Measurements from ENCODE around the gene USF3.

Gene USF3

DNA sequence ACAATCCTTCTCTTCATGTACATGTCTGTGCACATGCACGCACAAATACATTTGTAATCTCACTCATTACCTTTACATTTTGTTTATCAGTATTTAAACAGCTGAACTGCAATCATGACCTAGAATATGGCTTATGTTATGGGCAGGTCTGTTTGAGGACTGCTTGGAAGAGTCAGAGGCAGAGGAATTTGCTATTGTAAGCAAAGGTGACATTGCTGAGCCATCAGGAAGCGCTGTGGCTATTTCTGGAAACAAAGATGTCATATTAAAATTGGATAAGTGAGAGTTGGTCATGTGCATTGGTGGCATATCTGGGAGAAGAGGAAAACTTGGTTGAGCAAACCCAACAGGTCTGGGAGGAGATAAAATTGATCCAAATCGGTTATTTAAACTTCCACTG is 41.6 kb downstream of the USF3 start:
- no peaks in the 10 kb centered on the region for H3K79me2 ChIP-seq (ENCODE audit: insufficient read depth, low read length)
- H3K4me1 ChIP-seq (ENCODE audit: insufficient read depth, low read length, poor library complexity, severe bottlenecking), result no peaks in the 10 kb centered on the region
- TF ChIP-seq EZH2phosphoT487 (IDR thresholded peaks at IDR 0.05; ENCODE audit: borderline replicate concordance) (no peak), CTCF (conservative IDR thresholded peaks at IDR 0.05; ENCODE audit: low read length) (no peak)
- H3K9me2 ChIP-seq (replicated peaks; ENCODE audit: low read depth, low read length), result no peaks in the 10 kb centered on the region
- no peak overlapping the region for H2AFZ ChIP-seq (ENCODE audit: low read length)
- no peak overlapping the region for H3K4me3 ChIP-seq (ENCODE audit: low read length, poor library complexity, severe bottlenecking)
- no peaks in the 10 kb centered on the region for H3K27me3 ChIP-seq (ENCODE audit: insufficient read depth, low read length, poor library complexity, severe bottlenecking)
- H3K36me3 ChIP-seq (ENCODE audit: insufficient read depth, low read length), result peaks cover 18% of the 10 kb centered on the region; the same call in 1 of the 2 replicates
- no peaks in the 10 kb centered on the region for H3F3A ChIP-seq (ENCODE audit: low read depth)
- H3K4me2 ChIP-seq (ENCODE audit: low read depth, low read length, poor library complexity, severe bottlenecking), result no peak overlapping the region
- no peak overlapping the region for H3K9ac ChIP-seq (ENCODE audit: low read depth, low read length, poor library complexity, severe bottlenecking)
- H4K20me1 ChIP-seq (ENCODE audit: insufficient read depth, low read length, poor library complexity, severe bottlenecking), result no peaks in the 10 kb centered on the region
- H3K9me3 ChIP-seq (ENCODE audit: insufficient read depth, low read depth, low read length), result no peaks in the 10 kb centered on the region

DNA sequence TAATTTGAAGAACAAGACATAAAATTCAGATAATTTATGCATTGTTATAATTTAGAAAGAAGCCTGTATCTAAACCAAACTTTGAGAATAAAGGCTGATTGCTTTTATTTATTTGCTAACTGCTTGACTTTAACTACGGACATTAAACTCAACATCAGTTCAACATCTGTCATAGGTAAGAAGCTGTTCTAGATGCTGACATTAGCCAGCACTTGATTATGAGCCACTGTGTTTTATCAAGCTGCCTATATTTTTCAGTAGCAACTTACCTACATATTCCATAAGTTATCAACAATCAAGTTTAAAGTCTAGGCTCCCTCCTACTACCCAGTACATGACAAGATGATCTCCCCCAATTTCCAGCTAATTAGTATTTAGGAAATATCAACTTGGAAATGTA is 42.1 kb downstream of the USF3 start:
- Histone ChIP-seq H3K9me2 (replicated peaks; ENCODE audit: low read depth, low read length) (no peaks in the 10 kb centered on the region), H3F3A (ENCODE audit: low read depth) (no peaks in the 10 kb centered on the region), H3K4me1 (ENCODE audit: insufficient read depth, low read length, poor library complexity, severe bottlenecking) (no peaks in the 10 kb centered on the region), H3K36me3 (ENCODE audit: insufficient read depth, low read length) (peaks cover 12% of the 10 kb centered on the region; the same call in 1 of the 2 replicates), H3K4me3 (ENCODE audit: low read length, poor library complexity, severe bottlenecking) (no peak overlapping the region), H3K4me2 (ENCODE audit: low read depth, low read length, poor library complexity, severe bottlenecking) (no peak overlapping the region), H3K9ac (ENCODE audit: low read depth, low read length, poor library complexity, severe bottlenecking) (no peak overlapping the region), H2AFZ (ENCODE audit: low read length) (no peak overlapping the region), H3K9me3 (ENCODE audit: insufficient read depth, low read depth, low read length) (no peaks in the 10 kb centered on the region), H4K20me1 (ENCODE audit: insufficient read depth, low read length, poor library complexity, severe bottlenecking) (no peaks in the 10 kb centered on the region), H3K79me2 (ENCODE audit: insufficient read depth, low read length) (no peaks in the 10 kb centered on the region), H3K27me3 (ENCODE audit: insufficient read depth, low read length, poor library complexity, severe bottlenecking) (no peaks in the 10 kb centered on the region)
- TF ChIP-seq EZH2phosphoT487 (IDR thresholded peaks at IDR 0.05; ENCODE audit: borderline replicate concordance) (no peak), CTCF (conservative IDR thresholded peaks at IDR 0.05; ENCODE audit: low read length) (no peak)

DNA sequence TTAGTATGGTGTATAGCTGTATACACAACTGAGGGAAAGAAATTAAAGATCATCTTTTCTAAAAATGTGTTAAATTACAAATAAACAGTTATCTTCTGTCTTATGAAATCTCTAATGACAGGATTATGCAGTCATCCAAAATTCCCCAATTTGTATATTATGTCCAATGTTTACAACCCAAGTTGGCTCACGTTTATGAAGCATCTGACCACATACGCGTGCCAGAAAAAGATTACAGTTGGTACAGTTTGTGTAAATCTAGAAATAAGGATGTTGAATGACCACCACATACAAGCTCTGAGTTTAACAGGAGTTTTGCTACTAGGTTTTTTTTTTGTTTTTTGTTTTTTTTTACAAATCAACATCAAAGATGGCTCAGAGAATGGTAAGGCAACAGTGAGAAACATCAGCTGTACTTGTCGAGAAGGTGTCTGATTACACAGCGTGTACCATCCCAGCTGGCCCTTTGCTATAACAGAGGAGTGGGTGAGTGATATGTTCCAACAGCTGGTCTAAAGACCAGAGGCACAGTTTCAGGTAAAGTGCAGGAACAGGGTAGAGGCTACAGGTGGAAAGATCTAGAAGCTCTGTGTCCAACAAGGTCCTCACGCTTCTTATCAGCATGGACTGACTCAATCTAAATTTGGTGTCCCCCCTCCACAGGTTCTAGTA is 47.1 kb downstream of the USF3 start:
- TF ChIP-seq CTCF (conservative IDR thresholded peaks at IDR 0.05; ENCODE audit: low read length) (no peak), EZH2phosphoT487 (IDR thresholded peaks at IDR 0.05; ENCODE audit: borderline replicate concordance) (no peak)
- Histone ChIP-seq H4K20me1 (ENCODE audit: insufficient read depth, low read length, poor library complexity, severe bottlenecking) (no peaks in the 10 kb centered on the region), H3K4me1 (ENCODE audit: insufficient read depth, low read length, poor library complexity, severe bottlenecking) (no peaks in the 10 kb centered on the region), H3K36me3 (ENCODE audit: insufficient read depth, low read length) (no peaks in the 10 kb centered on the region), H3K9me2 (replicated peaks; ENCODE audit: low read depth, low read length) (no peaks in the 10 kb centered on the region), H2AFZ (ENCODE audit: low read length) (no peak overlapping the region), H3K4me2 (ENCODE audit: low read depth, low read length, poor library complexity, severe bottlenecking) (no peak overlapping the region), H3K79me2 (ENCODE audit: insufficient read depth, low read length) (no peaks in the 10 kb centered on the region), H3F3A (ENCODE audit: low read depth) (no peaks in the 10 kb centered on the region), H3K9me3 (ENCODE audit: insufficient read depth, low read depth, low read length) (peaks cover 7% of the 10 kb centered on the region; the same call in 1 of the 2 replicates), H3K4me3 (ENCODE audit: low read length, poor library complexity, severe bottlenecking) (no peak overlapping the region), H3K27me3 (ENCODE audit: insufficient read depth, low read length, poor library complexity, severe bottlenecking) (no peaks in the 10 kb centered on the region), H3K9ac (ENCODE audit: low read depth, low read length, poor library complexity, severe bottlenecking) (no peak overlapping the region)
